ENCODE results near the gene RACK1. TPM values are rescaled to one million over a fixed set of nuclear protein-coding genes. Genes with fewer than 3 reads are reported as not detected.

RACK1 gene
- total and polyA plus RNA-seq, 2 of the 8 experiments (the other 6 are each of a cell fraction or from before 2014, with no cell fraction given): 2,589 to 7,971 TPM

GRCh38 chr5:181187500-181188213 is 56.0 kb downstream of the RACK1 start (continued):
- TF ChIP-seq, protein P1, sequence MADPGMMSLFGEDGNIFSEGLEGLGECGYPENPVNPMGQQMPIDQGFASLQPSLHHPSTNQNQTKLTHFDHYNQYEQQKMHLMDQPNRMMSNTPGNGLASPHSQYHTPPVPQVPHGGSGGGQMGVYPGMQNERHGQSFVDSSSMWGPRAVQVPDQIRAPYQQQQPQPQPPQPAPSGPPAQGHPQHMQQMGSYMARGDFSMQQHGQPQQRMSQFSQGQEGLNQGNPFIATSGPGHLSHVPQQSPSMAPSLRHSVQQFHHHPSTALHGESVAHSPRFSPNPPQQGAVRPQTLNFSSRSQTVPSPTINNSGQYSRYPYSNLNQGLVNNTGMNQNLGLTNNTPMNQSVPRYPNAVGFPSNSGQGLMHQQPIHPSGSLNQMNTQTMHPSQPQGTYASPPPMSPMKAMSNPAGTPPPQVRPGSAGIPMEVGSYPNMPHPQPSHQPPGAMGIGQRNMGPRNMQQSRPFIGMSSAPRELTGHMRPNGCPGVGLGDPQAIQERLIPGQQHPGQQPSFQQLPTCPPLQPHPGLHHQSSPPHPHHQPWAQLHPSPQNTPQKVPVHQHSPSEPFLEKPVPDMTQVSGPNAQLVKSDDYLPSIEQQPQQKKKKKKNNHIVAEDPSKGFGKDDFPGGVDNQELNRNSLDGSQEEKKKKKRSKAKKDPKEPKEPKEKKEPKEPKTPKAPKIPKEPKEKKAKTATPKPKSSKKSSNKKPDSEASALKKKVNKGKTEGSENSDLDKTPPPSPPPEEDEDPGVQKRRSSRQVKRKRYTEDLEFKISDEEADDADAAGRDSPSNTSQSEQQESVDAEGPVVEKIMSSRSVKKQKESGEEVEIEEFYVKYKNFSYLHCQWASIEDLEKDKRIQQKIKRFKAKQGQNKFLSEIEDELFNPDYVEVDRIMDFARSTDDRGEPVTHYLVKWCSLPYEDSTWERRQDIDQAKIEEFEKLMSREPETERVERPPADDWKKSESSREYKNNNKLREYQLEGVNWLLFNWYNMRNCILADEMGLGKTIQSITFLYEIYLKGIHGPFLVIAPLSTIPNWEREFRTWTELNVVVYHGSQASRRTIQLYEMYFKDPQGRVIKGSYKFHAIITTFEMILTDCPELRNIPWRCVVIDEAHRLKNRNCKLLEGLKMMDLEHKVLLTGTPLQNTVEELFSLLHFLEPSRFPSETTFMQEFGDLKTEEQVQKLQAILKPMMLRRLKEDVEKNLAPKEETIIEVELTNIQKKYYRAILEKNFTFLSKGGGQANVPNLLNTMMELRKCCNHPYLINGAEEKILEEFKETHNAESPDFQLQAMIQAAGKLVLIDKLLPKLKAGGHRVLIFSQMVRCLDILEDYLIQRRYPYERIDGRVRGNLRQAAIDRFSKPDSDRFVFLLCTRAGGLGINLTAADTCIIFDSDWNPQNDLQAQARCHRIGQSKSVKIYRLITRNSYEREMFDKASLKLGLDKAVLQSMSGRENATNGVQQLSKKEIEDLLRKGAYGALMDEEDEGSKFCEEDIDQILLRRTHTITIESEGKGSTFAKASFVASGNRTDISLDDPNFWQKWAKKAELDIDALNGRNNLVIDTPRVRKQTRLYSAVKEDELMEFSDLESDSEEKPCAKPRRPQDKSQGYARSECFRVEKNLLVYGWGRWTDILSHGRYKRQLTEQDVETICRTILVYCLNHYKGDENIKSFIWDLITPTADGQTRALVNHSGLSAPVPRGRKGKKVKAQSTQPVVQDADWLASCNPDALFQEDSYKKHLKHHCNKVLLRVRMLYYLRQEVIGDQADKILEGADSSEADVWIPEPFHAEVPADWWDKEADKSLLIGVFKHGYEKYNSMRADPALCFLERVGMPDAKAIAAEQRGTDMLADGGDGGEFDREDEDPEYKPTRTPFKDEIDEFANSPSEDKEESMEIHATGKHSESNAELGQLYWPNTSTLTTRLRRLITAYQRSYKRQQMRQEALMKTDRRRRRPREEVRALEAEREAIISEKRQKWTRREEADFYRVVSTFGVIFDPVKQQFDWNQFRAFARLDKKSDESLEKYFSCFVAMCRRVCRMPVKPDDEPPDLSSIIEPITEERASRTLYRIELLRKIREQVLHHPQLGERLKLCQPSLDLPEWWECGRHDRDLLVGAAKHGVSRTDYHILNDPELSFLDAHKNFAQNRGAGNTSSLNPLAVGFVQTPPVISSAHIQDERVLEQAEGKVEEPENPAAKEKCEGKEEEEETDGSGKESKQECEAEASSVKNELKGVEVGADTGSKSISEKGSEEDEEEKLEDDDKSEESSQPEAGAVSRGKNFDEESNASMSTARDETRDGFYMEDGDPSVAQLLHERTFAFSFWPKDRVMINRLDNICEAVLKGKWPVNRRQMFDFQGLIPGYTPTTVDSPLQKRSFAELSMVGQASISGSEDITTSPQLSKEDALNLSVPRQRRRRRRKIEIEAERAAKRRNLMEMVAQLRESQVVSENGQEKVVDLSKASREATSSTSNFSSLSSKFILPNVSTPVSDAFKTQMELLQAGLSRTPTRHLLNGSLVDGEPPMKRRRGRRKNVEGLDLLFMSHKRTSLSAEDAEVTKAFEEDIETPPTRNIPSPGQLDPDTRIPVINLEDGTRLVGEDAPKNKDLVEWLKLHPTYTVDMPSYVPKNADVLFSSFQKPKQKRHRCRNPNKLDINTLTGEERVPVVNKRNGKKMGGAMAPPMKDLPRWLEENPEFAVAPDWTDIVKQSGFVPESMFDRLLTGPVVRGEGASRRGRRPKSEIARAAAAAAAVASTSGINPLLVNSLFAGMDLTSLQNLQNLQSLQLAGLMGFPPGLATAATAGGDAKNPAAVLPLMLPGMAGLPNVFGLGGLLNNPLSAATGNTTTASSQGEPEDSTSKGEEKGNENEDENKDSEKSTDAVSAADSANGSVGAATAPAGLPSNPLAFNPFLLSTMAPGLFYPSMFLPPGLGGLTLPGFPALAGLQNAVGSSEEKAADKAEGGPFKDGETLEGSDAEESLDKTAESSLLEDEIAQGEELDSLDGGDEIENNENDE (IDR thresholded peaks at IDR 0.05; ENCODE audit: insufficient replicate concordance, low read length): no peak
- TF ChIP-seq CHD1 (IDR thresholded peaks at IDR 0.05; ENCODE audit: low read depth, low read length): no peak
- no peak for TF ChIP-seq NRF1 (IDR thresholded peaks at IDR 0.05; ENCODE audit: low read depth, low read length)
- TF ChIP-seq CEBPB (IDR thresholded peaks at IDR 0.05; ENCODE audit: low read depth, low read length): peak; percentile 50; the same call in 1 of the 2 replicates
- 0 out of 2 replicates have a peak, but pooled peaks have one; percentile 10 for TF ChIP-seq PHF8 (conservative IDR thresholded peaks at IDR 0.05; ENCODE audit: low read depth, low read length)
- peak; percentile 4 for TF ChIP-seq KDM4A (IDR thresholded peaks at IDR 0.05; ENCODE audit: low read depth, low read length, severe bottlenecking)
- TF ChIP-seq, protein P2, sequence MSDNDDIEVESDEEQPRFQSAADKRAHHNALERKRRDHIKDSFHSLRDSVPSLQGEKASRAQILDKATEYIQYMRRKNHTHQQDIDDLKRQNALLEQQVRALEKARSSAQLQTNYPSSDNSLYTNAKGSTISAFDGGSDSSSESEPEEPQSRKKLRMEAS (IDR thresholded peaks at IDR 0.05): peak; percentile 33; the same call in 1 of the 2 replicates
- peak; percentile 66; the same call in 1 of the 2 replicates for TF ChIP-seq RBBP5 (IDR thresholded peaks at IDR 0.05; ENCODE audit: borderline replicate concordance, low read depth, low read length)
- TF ChIP-seq POU5F1 (IDR thresholded peaks at IDR 0.05; ENCODE audit: low read depth, low read length): no peak
- TF ChIP-seq JUN (IDR thresholded peaks at IDR 0.05; ENCODE audit: low read depth, low read length): 0 out of 2 replicates have a peak, but pooled peaks have one; percentile 1
